ENCODE data around the gene C9orf72. TPM values are rescaled to one million over a fixed set of nuclear protein-coding genes. Genes with fewer than 3 reads are reported as not detected.

C9orf72 gene
- total RNA-seq, 1 donor from 2014 or later: 9.5 TPM

- intact Hi-C loops (cut with micrococcal nuclease): loop anchor here (10.0 kb wide), 1 partner anchor 505 kb away; no protein-coding TSS in a partner anchor
Measured at GRCh38 chr9:27539479-27540441, 33.5 kb downstream of the C9orf72 start.

GRCh38 chr9:27538647-27539046, 34.6 kb downstream of the C9orf72 start:
- intact Hi-C loops (cut with micrococcal nuclease): loop anchor here (10.0 kb wide), 1 partner anchor 504 kb away; no protein-coding TSS in a partner anchor

DNA sequence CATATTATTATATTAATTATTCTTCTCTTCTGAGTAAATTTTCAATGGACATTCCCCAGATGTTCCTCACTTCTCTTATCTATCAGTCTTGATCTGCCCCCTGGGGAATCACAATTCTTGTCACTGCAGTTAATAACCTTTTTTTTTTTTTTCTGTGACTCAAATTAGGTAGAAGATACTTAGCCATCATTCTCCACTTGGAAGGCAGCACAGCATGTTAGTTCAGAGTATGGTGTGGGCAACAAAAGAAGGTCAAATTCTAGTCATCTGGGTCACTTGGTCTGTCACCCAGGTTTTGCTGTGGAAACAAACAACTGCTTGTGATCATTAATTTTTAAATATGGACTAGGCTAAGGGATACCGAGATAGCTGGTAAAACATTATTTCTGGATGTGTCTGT, 35.5 kb downstream of the C9orf72 start:
- intact Hi-C loops (cut with micrococcal nuclease): loop anchor here (10.0 kb wide), 1 partner anchor 503 kb away; no protein-coding TSS in a partner anchor

GRCh38 chr9:27537027-27537435, 36.2 kb downstream of the C9orf72 start:
- intact Hi-C loops (cut with micrococcal nuclease): loop anchor here (10.0 kb wide), 1 partner anchor 502 kb away; no protein-coding TSS in a partner anchor

DNA sequence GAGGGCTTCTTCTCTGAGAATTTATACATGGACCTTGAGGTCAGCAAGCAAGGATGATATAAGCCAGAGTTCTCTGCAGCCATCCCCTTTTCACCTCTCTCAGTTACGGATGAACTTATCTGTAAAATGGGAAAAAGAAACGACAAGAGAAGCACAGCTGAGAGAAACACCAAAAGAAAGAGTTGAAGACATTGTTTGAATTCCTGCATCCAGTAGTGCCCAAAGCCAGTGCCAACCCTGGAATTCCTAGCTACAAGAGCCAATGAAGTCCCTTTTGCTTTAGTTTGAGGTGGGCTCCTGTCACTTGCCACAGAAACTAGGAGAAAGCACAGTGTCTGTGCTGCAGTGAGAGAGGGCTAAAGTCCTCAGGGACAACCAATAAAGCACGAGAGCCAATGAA, 37.1 kb downstream of the C9orf72 start:
- intact Hi-C loops (cut with micrococcal nuclease): loop anchor here (10.0 kb wide), 1 partner anchor 501 kb away; no protein-coding TSS in a partner anchor

- intact Hi-C loops (cut with micrococcal nuclease): loop anchor here (10.0 kb wide), 1 partner anchor 501 kb away; no protein-coding TSS in a partner anchor
Measured at GRCh38 chr9:27535701-27536118, 37.6 kb downstream of the C9orf72 start.

- intact Hi-C loops (cut with micrococcal nuclease): loop anchor here (10.0 kb wide), 1 partner anchor 500 kb away; no protein-coding TSS in a partner anchor
Measured at GRCh38 chr9:27534658-27535209, 38.5 kb downstream of the C9orf72 start.

GRCh38 chr9:27534131-27534530, 39.1 kb downstream of the C9orf72 start:
- intact Hi-C loops (cut with micrococcal nuclease): loop anchor here (10.0 kb wide), 1 partner anchor 499 kb away; no protein-coding TSS in a partner anchor

DNA sequence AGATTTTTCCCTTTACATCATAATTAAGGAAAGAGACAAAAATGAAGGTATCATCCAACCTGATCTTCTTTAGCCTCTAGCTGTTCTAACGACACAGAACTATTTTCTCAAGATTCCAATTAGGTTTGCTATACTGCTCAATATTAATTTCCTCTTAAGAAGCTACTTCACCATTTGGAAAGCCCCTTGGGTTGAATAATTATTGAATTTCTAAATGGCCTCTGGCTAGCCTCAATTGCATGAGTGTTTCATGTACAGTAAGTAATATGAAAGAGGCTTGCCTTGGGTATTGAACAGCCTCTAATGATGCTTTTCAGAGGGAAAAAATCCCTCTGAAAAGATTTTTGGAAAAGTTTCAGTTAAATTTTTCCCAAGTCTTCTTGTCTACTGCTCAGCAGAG, 40.0 kb downstream of the C9orf72 start:
- intact Hi-C loops (cut with micrococcal nuclease): loop anchor here (10.0 kb wide), 1 partner anchor 499 kb away; no protein-coding TSS in a partner anchor

GRCh38 chr9:27532046-27532445, 41.2 kb downstream of the C9orf72 start:
- intact Hi-C loops (cut with micrococcal nuclease): loop anchor here (10.0 kb wide), 1 partner anchor 497 kb away; no protein-coding TSS in a partner anchor

DNA sequence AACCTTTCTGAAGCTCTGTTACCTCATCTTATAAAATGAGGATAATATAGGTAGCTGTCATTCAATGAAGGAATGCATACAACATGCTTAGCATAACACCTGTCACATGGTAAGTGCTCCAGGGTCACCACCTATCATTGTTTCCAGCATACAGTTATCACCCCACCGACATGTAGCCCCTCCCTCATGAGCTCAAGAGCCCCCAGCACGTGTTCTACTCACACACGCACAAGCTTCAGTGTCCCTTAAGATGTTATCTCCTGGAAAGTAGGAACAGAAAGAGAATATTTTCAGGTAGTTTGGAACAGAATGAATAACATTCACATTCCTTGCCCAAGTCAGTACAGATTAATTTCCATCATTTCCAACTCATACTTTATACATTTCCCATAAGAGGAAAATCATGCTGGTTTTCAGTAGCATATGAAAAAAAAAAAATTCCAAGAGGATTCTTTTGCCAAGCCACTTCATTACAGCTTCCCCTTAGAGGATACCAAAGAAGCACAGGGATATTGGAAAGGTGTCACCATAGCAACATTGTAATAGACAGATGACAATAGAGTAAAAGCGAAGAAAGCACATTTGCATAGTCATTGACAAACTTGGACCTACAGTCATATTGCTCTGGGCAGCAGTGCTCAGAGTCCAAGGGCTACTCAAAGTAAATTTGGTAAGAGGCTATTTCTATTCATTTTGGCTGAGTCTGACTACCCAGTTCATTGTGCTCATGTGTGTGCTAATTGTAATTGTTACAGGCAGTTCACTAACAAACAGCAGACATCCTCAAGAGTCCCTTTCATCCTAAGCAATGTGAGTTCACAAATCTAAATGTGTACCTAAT, 42.1 kb downstream of the C9orf72 start:
- intact Hi-C loops (cut with micrococcal nuclease): loop anchor here (10.0 kb wide), 1 partner anchor 496 kb away; no protein-coding TSS in a partner anchor

DNA sequence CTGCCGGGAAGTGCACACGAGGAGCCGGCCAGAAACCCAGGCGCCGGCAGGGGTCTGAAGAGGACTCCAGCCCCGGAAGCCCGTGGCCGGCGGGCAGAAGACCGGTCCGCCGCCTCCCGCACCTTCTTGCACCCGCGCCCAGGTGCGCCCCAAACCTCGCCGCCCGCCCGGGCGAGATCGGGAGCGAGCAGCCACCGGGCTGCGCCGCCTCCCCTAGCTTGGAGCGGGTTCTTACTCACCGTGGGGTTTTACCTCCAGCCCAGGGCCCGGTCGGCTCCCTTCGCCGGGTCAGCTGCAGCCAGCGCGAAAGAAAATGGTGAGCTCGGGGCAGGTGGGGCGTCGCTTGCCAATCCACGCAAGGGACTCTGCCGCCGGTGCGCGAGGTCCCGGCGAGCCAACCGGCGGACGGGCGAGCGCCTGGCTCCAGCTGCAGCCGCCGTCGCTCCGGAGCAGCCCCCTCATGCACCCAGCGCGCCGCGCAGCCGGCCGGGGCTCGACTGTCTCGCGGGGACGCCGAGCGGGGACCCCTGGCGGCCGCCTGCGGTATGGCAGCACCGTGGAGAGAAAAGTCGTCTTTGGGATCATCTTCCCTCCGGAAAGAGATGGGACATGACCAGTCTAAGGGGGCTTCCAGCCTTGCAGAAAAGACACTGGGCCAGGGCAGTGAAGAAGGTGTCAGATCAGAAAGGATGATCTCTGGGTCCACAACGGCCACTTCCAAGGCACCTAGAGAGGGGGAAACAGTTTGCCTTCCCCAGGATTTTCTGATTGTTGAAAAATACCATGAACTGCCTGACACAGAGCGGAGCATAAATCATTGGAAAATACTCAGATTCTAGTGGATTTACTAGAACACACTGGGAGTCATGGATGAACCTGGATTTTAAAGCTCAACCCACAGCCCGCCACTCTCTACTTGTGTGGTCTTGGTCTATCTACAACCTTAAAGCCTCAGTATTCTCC, 43.7 kb downstream of the C9orf72 start, which contains the start of gene MOB3B:
MOB3B (minus strand) TSS at position 499 of the 963 bp plus-strand sequence. CDS start 74,264 bp downstream, outside the sequence.
- intact Hi-C loops (cut with micrococcal nuclease): loop anchor here (1.0 to 10.0 kb wide), 9 partner anchors 19 to 495 kb away; partner anchors contain the start of gene C9orf72

- intact Hi-C loops (cut with micrococcal nuclease): loop anchor here (1.0 to 5.0 kb wide), 8 partner anchors 19 to 196 kb away; partner anchors contain the start of gene C9orf72
Measured at GRCh38 chr9:27528886-27529315, 44.4 kb downstream of the C9orf72 start.

DNA sequence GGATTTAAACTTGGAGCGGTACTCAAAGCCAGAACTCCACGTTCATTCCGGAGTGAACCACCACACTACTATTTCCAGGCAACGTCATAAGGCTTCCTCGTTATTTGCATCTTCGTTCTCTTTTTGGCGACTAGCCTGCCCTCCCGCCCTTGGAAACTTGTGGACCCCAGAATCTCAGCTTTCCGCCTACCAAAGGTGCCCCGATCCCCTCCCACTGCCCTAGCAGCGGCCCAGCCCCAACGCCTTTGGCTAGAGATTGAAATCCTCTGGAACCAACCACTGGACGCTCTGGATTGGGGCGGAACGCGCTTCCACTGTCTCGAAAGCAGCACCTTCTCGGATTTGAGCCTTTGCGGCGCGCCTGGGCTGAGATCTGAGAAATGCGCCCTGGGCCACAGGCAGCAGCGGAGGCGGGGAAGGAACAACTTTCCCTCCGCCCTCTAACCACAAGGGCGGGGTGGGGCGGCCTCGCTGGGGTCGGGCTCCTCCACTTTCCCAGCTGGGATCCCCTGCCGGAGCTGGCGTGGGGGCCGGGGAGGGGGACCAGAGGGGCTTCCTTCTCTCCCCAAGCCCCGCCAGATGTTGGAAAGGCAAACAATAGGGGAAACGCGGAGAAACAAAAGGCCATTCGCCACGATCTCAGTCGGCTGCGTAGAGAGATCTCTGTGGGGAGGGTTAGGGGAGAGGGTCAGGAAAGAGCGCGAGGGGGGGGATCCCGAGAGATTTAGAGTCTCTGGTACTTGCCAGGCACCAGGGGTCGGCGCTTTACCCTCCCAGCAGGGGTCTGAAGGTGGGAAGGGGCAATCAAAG, 45.0 kb downstream of the C9orf72 start:
- intact Hi-C loops (cut with micrococcal nuclease): loop anchor here (5.0 kb wide), 3 partner anchors 41 to 176 kb away; no protein-coding TSS in a partner anchor

DNA sequence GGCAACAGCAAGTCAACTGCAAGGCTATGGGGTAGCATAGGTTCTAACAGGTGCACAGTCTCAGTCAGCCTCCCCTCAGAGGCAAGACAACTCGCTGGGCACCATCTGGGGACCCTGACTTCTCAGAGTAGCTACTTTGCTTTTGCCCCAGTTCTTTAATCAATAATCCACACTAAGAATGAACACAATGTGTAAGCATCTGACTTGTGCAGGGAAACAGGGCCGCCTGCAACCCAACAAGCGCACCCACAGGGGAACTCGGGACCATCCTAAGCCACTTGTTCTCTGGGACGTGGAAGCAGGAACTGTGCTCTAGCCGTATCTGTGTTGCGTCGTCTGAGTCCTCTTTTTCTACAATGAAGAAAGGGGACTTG, 45.6 kb downstream of the C9orf72 start:
- intact Hi-C loops (cut with micrococcal nuclease): loop anchor here (5.0 kb wide), 3 partner anchors 40 to 175 kb away; no protein-coding TSS in a partner anchor

- intact Hi-C loops (cut with micrococcal nuclease): no loop called here
Measured at GRCh38 chr9:27524236-27524635, 49.0 kb downstream of the C9orf72 start, which contains the start of gene IFNK. IFNK (plus strand) TSS chr9:27524290; CDS start chr9:27524337, 47 bp downstream.

GRCh38 chr9:27523141-27523540, 50.1 kb downstream of the C9orf72 start:
- intact Hi-C loops (cut with micrococcal nuclease): no loop called here

- intact Hi-C loops (cut with micrococcal nuclease): no loop called here
Measured at GRCh38 chr9:27520986-27521385, 52.3 kb downstream of the C9orf72 start.

Data from T-helper 1 cell treated with Interleukin-12 subunit alpha and Interleukin-12 subunit beta and Interleukin-4 antibody, amounts not matched to agents 30 ng/mL and 1 ng/mL, for 36 hours (primary cell).